Keratinocyte (primary cell): ENCODE results near the gene CYB5A. TPM values are rescaled to one million over a fixed set of nuclear protein-coding genes. Genes with fewer than 3 reads are reported as not detected.

Experiments used
- DNase-seq: peaks from one replicate; pipeline ENCODE4 v3.0.0-alpha.2; 2011; ENCODE audit warnings: low read depth, missing footprints, low spot score
- FAIRE-seq: peaks from 2 replicates; lab custom pipeline; 2011; peaks lifted over from hg19 to GRCh38; lab: Jason Lieb, UNC
- H2AFZ ChIP-seq: 2 replicates; pipeline ENCODE4 v1.6.0; 2012; ENCODE audit warnings: low read length, control low read depth, inconsistent platforms; ENCODE audit not compliant: control insufficient read depth
- H3K27ac ChIP-seq: 2 replicates; pipeline ENCODE4 v1.5.1; 2011; ENCODE audit warnings: low read length; ENCODE audit not compliant: control insufficient read depth, insufficient read depth
- H3K27me3 ChIP-seq: 3 replicates; pipeline ENCODE4 v1.6.0; 2011; ENCODE audit warnings: low read length; ENCODE audit not compliant: control insufficient read depth, insufficient read depth; ENCODE audit errors: extremely low read depth
- H3K36me3 ChIP-seq, 2 experiments: 2 replicates in 1 of 2; 3 replicates in 1 of 2; pipeline ENCODE4 v1.5.1; 2011; ENCODE audit warnings: low read length in 2 of 2, mild to moderate bottlenecking in 1 of 2; ENCODE audit not compliant: control insufficient read depth in 2 of 2, insufficient read depth in 2 of 2; ENCODE audit errors: extremely low read depth in 1 of 2
- H3K4me1 ChIP-seq: 3 replicates; pipeline ENCODE4 v1.5.1; 2011; ENCODE audit warnings: low read length; ENCODE audit not compliant: control insufficient read depth, insufficient read depth; ENCODE audit errors: extremely low read depth
- H3K4me2 ChIP-seq: 3 replicates; pipeline ENCODE4 v1.6.0; 2011; ENCODE audit warnings: low read depth, low read length; ENCODE audit not compliant: control insufficient read depth, insufficient read depth; ENCODE audit errors: extremely low read depth
- H3K4me3 ChIP-seq, 3 experiments: fragments of 200-600 bp in 1 of 3; sonication (generic) in 1 of 3; 2 replicates in 2 of 3; 3 replicates in 1 of 3; pipeline ENCODE4 v1.5.1; 2011 to 2016; ENCODE audit warnings: low read length in 3 of 3, mild to moderate bottlenecking in 3 of 3, control low read depth in 2 of 3, inconsistent platforms in 1 of 3, low read depth in 1 of 3, mixed read lengths in 1 of 3, mixed run types in 1 of 3, moderate library complexity in 1 of 3; ENCODE audit not compliant: control insufficient read depth in 2 of 3, insufficient read depth in 2 of 3; ENCODE audit errors: extremely low read depth in 1 of 3
- H3K79me2 ChIP-seq: 2 replicates; pipeline ENCODE4 v1.6.0; 2012; ENCODE audit warnings: low read length; ENCODE audit not compliant: control insufficient read depth, insufficient read depth
- H3K9ac ChIP-seq: 3 replicates; pipeline ENCODE4 v1.6.0; 2011; ENCODE audit warnings: low read length; ENCODE audit not compliant: control insufficient read depth, insufficient read depth; ENCODE audit errors: extremely low read depth
- H3K9me1 ChIP-seq: 3 replicates; pipeline ENCODE4 v1.6.0; 2011; ENCODE audit warnings: low read length; ENCODE audit not compliant: control insufficient read depth, insufficient read depth; ENCODE audit errors: extremely low read depth
- H3K9me3 ChIP-seq: 2 replicates; pipeline ENCODE4 v1.5.1; 2012; ENCODE audit warnings: low read depth, low read length; ENCODE audit not compliant: control insufficient read depth
- H4K20me1 ChIP-seq: 3 replicates; pipeline ENCODE4 v1.6.0; 2011; ENCODE audit warnings: low read length; ENCODE audit not compliant: control insufficient read depth, insufficient read depth; ENCODE audit errors: extremely low read depth
- EZH2 ChIP-seq: IDR thresholded peaks from one replicate; pipeline ENCODE4 v1.6.1; 2012; ENCODE audit warnings: inconsistent platforms, mild to moderate bottlenecking, low read length, moderate library complexity
- dilution Hi-C: fragments of 300-500 bp; cut with MboI; formaldehyde crosslinking; loops from one replicate; pipeline ENCODE4 v1.7.0; 2020; ENCODE audit warnings: low sequenced_read_pairs; ENCODE audit not compliant: extremely low pct_ligation_motif_present
- polyA plus RNA-seq, 5 experiments: library from polyadenylated mRNA; depleted of rRNA in 3 of 5; stranded (reverse) in 3 of 5; stranded (forward) in 1 of 5; unstranded in 1 of 5; fragments of >200 nt; gene quantifications; 1 replicate in 1 of 5; 2 replicates in 3 of 5; 3 replicates in 1 of 5; pipeline versions ENCODE4 v1.2.1 to v1.2.3, GENCODE V29; 2011 to 2012; ENCODE audit warnings: missing spikeins in 2 of 5, low read depth in 1 of 5, low replicate concordance in 1 of 5
- TF ChIP-seq, protein P1 (sequence below), 3 experiments: IDR thresholded peaks in 1 of 3; conservative IDR thresholded peaks in 1 of 3; optimal IDR thresholded peaks in 1 of 3; 2 replicates in 2 of 3; 3 replicates in 1 of 3; pipeline versions ENCODE3 to v1.5.1; 2011; ENCODE audit warnings: low read length in 3 of 3, mild to moderate bottlenecking in 3 of 3, moderate library complexity in 2 of 3, control low read depth in 1 of 3, inconsistent platforms in 1 of 3; ENCODE audit not compliant: insufficient read depth in 2 of 3; ENCODE audit errors: extremely low read depth in 1 of 3

CYB5A gene
- polyA plus RNA-seq, 1 donor (not counting 4 experiments of a cell fraction or from before 2014, with no cell fraction given): 49.4 TPM

DNA sequence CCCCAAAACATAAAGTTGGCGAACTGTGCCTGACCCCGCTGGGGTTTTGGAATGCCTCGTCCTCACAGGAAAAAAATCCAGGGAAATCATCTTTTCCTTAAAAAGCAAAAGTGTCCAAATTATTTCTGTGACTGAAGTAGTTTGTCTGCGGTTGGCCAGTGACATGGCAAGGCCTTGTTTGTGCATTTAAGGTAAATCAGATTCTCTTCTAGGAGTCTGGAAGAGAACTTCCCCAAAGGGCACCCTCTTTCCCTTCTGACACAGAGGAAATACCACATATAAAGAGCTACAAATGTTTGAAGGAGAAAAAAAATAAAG, 737 bp upstream of the CYB5A start:
- Histone ChIP-seq H3K9me3 (no peaks in the 10 kb centered on the region), H3K9me1 (no peaks in the 10 kb centered on the region), H4K20me1 (no peaks in the 10 kb centered on the region), H3K4me3 (peak overlapping the region; percentile 71 to 92 (median 79)), H3K9ac (peak overlapping the region; percentile 67), H3K27me3 (no peaks in the 10 kb centered on the region), H3K79me2 (no peaks in the 10 kb centered on the region), H3K36me3 (no peaks in the 10 kb centered on the region), H2AFZ (peak overlapping the region; percentile 97), H3K27ac (no peak overlapping the region), H3K4me1 (no peaks in the 10 kb centered on the region), H3K4me2 (peak overlapping the region; percentile 85)
- TF ChIP-seq EZH2: no peak
- TF ChIP-seq, protein P1, sequence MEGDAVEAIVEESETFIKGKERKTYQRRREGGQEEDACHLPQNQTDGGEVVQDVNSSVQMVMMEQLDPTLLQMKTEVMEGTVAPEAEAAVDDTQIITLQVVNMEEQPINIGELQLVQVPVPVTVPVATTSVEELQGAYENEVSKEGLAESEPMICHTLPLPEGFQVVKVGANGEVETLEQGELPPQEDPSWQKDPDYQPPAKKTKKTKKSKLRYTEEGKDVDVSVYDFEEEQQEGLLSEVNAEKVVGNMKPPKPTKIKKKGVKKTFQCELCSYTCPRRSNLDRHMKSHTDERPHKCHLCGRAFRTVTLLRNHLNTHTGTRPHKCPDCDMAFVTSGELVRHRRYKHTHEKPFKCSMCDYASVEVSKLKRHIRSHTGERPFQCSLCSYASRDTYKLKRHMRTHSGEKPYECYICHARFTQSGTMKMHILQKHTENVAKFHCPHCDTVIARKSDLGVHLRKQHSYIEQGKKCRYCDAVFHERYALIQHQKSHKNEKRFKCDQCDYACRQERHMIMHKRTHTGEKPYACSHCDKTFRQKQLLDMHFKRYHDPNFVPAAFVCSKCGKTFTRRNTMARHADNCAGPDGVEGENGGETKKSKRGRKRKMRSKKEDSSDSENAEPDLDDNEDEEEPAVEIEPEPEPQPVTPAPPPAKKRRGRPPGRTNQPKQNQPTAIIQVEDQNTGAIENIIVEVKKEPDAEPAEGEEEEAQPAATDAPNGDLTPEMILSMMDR (optimal IDR thresholded peaks at IDR 0.05 in 1 of 3, IDR thresholded peaks at IDR 0.05 in 1 of 3, conservative IDR thresholded peaks at IDR 0.05 in 1 of 3; ENCODE audit: extremely low read depth in 1 of 3, insufficient read depth in 2 of 3, low read length in 3 of 3): no peak
- dilution Hi-C loops: no loop called here
- no peak for DNase-seq
- no peak for FAIRE-seq

DNA sequence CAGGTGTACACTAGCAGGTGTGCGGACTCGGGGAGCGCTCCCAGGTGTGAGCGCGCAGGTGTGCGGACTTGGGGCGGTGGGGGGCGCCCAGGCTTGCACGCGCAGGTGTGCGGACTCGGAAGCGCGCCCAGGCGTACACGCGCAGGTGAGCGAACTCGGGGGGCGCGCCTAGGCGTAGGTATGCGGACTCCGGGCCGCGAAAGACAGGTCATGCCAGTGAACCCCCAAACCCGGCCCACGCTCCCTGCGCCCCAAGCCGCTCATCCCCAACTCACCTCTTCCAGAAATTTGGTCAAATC, 342 bp downstream of the CYB5A start:
- no peaks in the 10 kb centered on the region for H3K27me3 ChIP-seq
- H3K27ac ChIP-seq: no peak overlapping the region
- peak overlapping the region; percentile 94 for H2AFZ ChIP-seq
- H3K4me3 ChIP-seq: peak overlapping the region; percentile 71 to 92 (median 79)
- H3K79me2 ChIP-seq: no peaks in the 10 kb centered on the region
- dilution Hi-C loops: no loop called here
- no peak for DNase-seq
- no peaks in the 10 kb centered on the region for H4K20me1 ChIP-seq
- no peak for FAIRE-seq
- no peaks in the 10 kb centered on the region for H3K9me3 ChIP-seq
- no peaks in the 10 kb centered on the region for H3K4me1 ChIP-seq
- H3K36me3 ChIP-seq: no peaks in the 10 kb centered on the region
- H3K9ac ChIP-seq: peak overlapping the region; percentile 67
- peak overlapping the region; percentile 85 for H3K4me2 ChIP-seq
- TF ChIP-seq, protein P1 (optimal IDR thresholded peaks at IDR 0.05 in 1 of 3, IDR thresholded peaks at IDR 0.05 in 1 of 3, conservative IDR thresholded peaks at IDR 0.05 in 1 of 3; ENCODE audit: extremely low read depth in 1 of 3, insufficient read depth in 2 of 3, low read length in 3 of 3): no peak
- TF ChIP-seq EZH2: no peak
- H3K9me1 ChIP-seq: no peaks in the 10 kb centered on the region
